Activated CD8-positive, alpha-beta memory T cell treated with anti-CD3 and anti-CD28 coated beads, Interleukin-2, amount 10 ng/mL, durations not matched to agents 7 days and 5 days (primary cell): ENCODE data around the gene CHFR. TPM values are rescaled to one million over a fixed set of nuclear protein-coding genes. Genes with fewer than 3 reads are reported as not detected.
A peak's percentile ranks its signal among the peaks of the same experiment; 100 is the strongest.
"Not testable (repeated sequence)": the region's sequence is repeated elsewhere in the genome, so short reads cannot be mapped to it uniquely, and the experiment has no call there.

Experiments
- ATAC-seq: fragments of 150-1000 bp; cut with Tn5 transposase; one replicate; pipeline ENCODE4 v1.10.0; 2021; ENCODE audit warnings: moderate library complexity
- CTCF ChIA-PET: fragments of 350-600 bp; sonication (Branson Sonifier 250); formaldehyde crosslinking; loops from one replicate; lab custom pipeline; 2021; ENCODE audit warnings: antibody characterized with exemption; lab: Charles Lee
- DNase-seq: peaks from one replicate; pipeline ENCODE4 v3.0.0-alpha.2; 2020
- H3K27ac Mint-ChIP-seq: one replicate; pipeline ENCODE4 v1.8.0; 2021; ENCODE audit warnings: mild to moderate bottlenecking, mixed read lengths
- H3K27me3 Mint-ChIP-seq: one replicate; pipeline ENCODE4 v1.8.0; 2021; ENCODE audit warnings: mixed read lengths
- H3K36me3 Mint-ChIP-seq: one replicate; pipeline ENCODE4 v1.8.0; 2021; ENCODE audit warnings: mild to moderate bottlenecking, mixed read lengths
- H3K4me1 Mint-ChIP-seq: one replicate; pipeline ENCODE4 v1.8.0; 2021; ENCODE audit warnings: mixed read lengths
- H3K4me3 Mint-ChIP-seq: one replicate; pipeline ENCODE4 v1.8.0; 2021; ENCODE audit warnings: mild to moderate bottlenecking, moderate library complexity, mixed read lengths
- H3K9me3 Mint-ChIP-seq: one replicate; pipeline ENCODE4 v1.8.0; 2022; ENCODE audit warnings: low read depth, mixed read lengths
- total RNA-seq, 2 experiments: library from RNA; stranded (reverse); gene quantifications; one replicate each; pipeline ENCODE4 v1.2.3, GENCODE V29; 2021

Gene CHFR, protein sequence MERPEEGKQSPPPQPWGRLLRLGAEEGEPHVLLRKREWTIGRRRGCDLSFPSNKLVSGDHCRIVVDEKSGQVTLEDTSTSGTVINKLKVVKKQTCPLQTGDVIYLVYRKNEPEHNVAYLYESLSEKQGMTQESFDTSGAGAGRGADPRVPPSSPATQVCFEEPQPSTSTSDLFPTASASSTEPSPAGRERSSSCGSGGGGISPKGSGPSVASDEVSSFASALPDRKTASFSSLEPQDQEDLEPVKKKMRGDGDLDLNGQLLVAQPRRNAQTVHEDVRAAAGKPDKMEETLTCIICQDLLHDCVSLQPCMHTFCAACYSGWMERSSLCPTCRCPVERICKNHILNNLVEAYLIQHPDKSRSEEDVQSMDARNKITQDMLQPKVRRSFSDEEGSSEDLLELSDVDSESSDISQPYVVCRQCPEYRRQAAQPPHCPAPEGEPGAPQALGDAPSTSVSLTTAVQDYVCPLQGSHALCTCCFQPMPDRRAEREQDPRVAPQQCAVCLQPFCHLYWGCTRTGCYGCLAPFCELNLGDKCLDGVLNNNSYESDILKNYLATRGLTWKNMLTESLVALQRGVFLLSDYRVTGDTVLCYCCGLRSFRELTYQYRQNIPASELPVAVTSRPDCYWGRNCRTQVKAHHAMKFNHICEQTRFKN
- total RNA-seq, result 10 to 100 TPM; 87.7 to 89.7 TPM

DNA sequence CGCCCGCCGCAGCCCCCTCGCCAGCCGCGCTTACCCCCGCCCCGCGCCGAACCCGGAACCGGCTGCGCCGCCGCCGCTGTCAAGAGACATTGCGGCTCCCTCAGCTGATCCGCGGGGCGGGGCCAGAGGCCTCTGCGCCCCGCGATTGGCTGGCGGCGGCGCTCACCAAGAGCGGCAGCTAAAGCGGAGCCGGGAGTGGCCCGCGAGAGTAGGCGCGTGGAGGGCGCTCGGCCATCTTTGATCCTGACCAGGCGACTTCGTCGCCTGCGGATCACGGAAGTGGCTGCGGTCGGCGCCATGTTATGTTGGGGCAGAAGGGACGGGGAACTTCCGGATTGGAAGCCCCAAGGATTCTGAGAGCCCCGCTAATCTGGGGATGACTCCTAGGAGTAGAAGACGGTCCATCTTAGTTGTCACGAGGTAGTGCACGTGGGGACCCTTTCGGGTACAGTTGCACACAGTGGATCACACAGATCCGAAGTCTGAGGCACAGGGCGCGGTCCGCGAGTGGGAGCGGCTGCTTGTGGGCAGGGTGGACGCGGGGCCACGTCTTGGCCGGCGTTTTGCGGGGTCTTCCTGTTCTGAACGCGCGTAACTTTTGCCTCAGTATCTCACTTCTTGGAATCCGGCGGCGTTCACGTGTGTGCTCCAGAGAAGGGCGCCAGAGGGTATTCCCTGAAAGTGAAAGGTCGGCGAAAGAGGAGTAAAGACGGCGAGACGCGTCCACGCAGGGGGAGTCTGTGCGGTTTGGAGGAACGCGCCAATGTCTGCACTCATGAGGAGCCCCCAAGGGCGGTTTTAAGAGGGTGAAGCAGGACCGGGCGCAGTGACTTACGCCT is at the start of gene CHFR:
TSS of gene CHFR (minus strand) at position 93 of the 839 bp plus-strand sequence. CDS start 277 bp downstream, outside the sequence.
- H3K27me3 Mint-ChIP-seq, result no peaks in the 10 kb centered on the region
- peaks cover 40% of the 10 kb centered on the region for H3K36me3 Mint-ChIP-seq
- peak within 1 kb of the TSS; percentile 100 for H3K27ac Mint-ChIP-seq
- H3K4me1 Mint-ChIP-seq, result peaks cover 19% of the 10 kb centered on the region
- DNase-seq (peak; percentile 98), ATAC-seq (peak; percentile 99)
- H3K9me3 Mint-ChIP-seq, result peaks cover 5% of the 10 kb centered on the region
- H3K4me3 Mint-ChIP-seq, result peak within 1 kb of the TSS; percentile 96
- CTCF ChIA-PET, result interaction anchor here (0.9 kb wide), 1 partner anchor 17 kb away, joined by 5 read pairs; no protein-coding TSS in a partner anchor

DNA sequence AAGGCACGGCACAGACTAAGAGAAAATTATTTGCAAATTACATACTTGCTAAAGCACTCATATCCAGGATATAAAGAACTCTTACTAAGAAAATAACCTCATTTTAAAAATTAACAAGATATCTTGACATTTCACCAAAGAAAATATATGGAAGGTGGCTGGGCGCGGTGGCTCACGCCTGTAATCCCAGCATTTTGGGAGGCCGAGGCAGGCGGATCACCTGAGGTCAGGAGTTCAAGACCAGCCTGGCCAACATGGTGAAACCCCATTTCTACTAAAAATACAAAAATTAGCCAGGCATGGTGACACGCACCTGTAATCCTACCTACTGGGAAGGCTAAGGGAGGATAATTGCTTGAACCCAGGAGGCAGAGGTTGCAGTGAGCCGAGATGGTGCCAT is 49.5 kb upstream of the CHFR start:
- H3K4me1 Mint-ChIP-seq, H3K4me3 Mint-ChIP-seq, H3K27ac Mint-ChIP-seq, ATAC-seq, CTCF ChIA-PET, H3K27me3 Mint-ChIP-seq, DNase-seq: not testable (repeated sequence)
- peaks cover 40% of the 10 kb centered on the region for H3K9me3 Mint-ChIP-seq
- H3K36me3 Mint-ChIP-seq, result peaks cover 42% of the 10 kb centered on the region

DNA sequence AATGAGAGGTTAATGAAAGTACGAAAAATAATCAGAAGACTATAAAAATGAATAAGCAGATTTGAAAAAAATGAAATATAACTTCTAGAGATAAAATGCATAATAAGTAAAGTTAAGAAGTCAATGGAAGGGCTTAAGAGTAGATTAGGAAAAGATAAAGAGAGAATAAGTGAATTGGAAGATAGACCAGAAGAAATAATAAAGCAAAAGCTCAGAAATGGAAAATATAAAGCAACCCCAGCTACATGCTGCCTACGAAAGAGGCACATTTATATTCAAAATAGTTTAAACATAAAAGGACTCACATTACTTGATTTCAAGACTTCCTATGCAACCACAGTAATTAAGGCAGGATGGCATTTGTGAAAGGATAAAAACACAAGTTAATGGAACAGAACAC is 48.8 kb upstream of the CHFR start:
- CTCF ChIA-PET, result no interaction called here
- DNase-seq (no peak), ATAC-seq (no peak)
- Mint-ChIP-seq H3K9me3 (peaks cover 39% of the 10 kb centered on the region), H3K4me1 (no peaks in the 10 kb centered on the region), H3K36me3 (peaks cover 40% of the 10 kb centered on the region), H3K27ac (no peak overlapping the region), H3K4me3 (no peak overlapping the region), H3K27me3 (no peaks in the 10 kb centered on the region)

DNA sequence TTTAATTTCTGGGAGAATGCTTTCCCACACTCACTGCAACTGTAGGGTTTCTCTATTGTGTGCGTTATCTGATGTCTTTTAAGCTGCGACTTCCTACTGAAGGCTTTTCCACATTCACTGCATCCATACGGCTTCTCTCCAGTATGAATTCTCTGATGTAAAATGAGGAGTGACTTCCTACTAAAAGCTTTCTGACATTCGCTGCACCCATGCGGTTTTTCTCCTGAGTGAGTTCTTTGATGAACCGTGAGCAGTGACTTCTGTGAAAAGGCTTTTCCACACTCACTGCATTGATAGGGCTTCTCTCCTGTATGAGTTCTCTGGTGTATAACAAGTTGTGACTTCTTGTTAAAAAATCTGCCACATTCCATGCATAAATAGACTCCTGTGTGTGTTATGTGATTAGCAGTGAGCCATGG is 39.0 kb upstream of the CHFR start:
- H3K27ac Mint-ChIP-seq, result no peak overlapping the region
- H3K36me3 Mint-ChIP-seq, result peaks cover 52% of the 10 kb centered on the region
- no peaks in the 10 kb centered on the region for H3K27me3 Mint-ChIP-seq
- no peaks in the 10 kb centered on the region for H3K4me1 Mint-ChIP-seq
- peaks cover 62% of the 10 kb centered on the region for H3K9me3 Mint-ChIP-seq
- DNase-seq (no peak), ATAC-seq (no peak)
- CTCF ChIA-PET, result no interaction called here
- no peak overlapping the region for H3K4me3 Mint-ChIP-seq

DNA sequence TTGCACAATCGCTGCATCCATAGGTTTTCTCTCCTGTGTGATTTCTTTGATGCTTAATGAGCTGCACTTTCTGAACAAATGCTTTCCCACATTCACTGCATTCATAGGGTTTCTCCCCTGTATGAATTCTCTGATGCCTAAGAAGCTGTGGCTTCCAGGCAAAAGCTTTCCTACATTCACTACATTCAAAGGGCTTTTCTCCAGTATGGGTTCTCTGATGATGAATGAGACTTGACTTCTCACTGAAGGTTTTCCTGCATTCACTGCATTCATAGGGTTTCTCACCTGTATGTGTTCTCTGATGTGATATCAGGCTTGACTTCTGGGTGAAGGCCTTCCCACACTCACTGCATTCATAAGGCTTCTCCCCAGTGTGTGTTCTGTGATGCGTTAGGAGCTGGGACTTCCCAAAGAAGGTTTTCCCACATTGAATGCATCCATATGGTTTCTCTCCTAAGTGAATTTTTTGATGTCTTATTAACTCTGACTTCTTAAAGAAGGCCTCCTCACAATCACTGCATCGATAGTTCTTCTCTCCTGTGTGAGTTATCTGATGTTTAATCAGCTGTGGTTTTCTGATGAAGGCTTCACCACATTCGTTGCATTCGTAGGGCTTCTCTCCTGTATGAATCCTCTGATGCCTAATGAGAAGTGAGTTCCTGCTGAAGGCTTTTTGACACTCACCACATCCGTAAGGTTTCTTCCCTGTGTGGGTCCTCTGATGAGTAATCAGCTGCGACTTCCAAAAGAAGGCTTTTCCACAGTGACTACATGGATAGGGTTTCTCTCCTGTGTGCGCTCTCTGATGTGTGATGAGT is 38.4 kb upstream of the CHFR start:
- H3K27ac Mint-ChIP-seq, result no peak overlapping the region
- CTCF ChIA-PET, result no interaction called here
- ATAC-seq, result no peak
- H3K4me1 Mint-ChIP-seq, result no peaks in the 10 kb centered on the region
- peaks cover 62% of the 10 kb centered on the region for H3K9me3 Mint-ChIP-seq
- no peak overlapping the region for H3K4me3 Mint-ChIP-seq
- no peak for DNase-seq
- H3K36me3 Mint-ChIP-seq, result peaks cover 49% of the 10 kb centered on the region
- H3K27me3 Mint-ChIP-seq, result no peaks in the 10 kb centered on the region

DNA sequence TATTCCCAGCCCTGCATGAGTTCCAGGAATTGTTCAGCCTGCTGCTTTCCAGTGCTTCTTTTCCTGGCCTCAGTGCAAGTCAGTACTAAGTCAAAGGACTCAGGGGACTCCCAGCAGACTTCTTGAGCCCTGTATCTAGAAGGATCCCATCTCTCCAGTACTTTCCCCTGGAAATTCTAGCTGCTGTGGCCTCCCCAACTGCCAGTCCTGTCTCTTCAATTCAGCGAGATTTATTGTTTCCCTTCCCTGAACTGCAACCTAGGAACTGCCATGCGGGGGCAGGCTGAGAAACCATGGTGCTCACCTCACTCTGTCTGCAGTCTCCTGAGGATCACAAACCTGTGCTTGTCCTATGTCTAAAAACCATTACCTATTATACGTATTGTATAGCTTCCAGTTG is 37.0 kb upstream of the CHFR start:
- DNase-seq (no peak), ATAC-seq (no peak)
- peaks cover 41% of the 10 kb centered on the region for H3K36me3 Mint-ChIP-seq
- H3K4me1 Mint-ChIP-seq, result no peaks in the 10 kb centered on the region
- peaks cover 58% of the 10 kb centered on the region for H3K9me3 Mint-ChIP-seq
- no peak overlapping the region for H3K27ac Mint-ChIP-seq
- no peak overlapping the region for H3K4me3 Mint-ChIP-seq
- H3K27me3 Mint-ChIP-seq, result no peaks in the 10 kb centered on the region
- CTCF ChIA-PET, result no interaction called here

DNA sequence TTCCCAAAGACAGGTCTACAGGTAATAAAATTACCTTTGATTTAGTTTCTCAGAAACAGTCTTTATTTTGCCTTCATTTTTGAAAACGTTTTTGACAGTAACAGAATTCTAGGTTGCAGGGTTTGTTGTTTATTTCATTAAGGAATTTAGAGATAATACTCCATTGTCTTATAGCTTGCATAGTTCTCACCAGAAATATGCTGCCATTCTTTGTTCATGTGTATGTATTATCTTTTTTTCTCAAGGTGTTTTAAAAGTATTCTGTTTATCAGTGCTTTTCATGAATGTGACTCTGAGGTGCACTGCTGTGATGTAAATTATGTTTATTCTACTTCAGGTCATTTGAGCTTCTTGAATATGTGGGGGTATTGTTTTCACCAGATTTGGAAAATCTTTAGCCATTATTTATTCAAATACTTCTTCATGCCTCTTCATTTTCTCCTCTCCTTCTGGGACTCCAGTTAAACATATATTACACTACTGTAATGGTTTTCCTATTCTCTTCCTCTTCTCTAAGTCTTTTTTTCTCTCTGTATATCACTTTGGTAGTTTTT is 36.0 kb upstream of the CHFR start:
- peaks cover 58% of the 10 kb centered on the region for H3K9me3 Mint-ChIP-seq
- CTCF ChIA-PET, result no interaction called here
- H3K4me3 Mint-ChIP-seq, result no peak overlapping the region
- H3K27me3 Mint-ChIP-seq, result no peaks in the 10 kb centered on the region
- H3K4me1 Mint-ChIP-seq, result no peaks in the 10 kb centered on the region
- H3K36me3 Mint-ChIP-seq, result peaks cover 38% of the 10 kb centered on the region
- H3K27ac Mint-ChIP-seq, result no peak overlapping the region
- DNase-seq (no peak), ATAC-seq (no peak)

DNA sequence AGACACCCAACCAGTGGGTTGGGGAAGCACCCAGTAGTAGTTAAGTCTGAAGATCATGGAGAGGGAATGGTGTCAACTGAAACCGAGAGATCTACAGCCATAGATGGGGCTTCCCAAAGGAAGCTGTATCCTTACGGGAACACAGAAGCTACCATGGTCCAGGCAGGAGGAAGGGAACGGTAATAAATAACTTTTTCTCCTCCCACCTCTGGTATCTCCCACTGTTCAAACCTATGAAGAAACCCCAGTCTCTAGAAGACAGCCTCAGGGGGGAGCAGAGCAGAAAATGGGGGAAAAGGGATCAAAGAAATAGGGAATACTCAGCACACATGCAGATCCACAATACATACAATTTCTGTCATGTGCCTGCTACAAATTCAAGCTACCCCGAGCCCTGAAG is 35.3 kb upstream of the CHFR start:
- no peak for ATAC-seq
- CTCF ChIA-PET, result no interaction called here
- Mint-ChIP-seq H3K4me3 (no peak overlapping the region), H3K4me1 (no peaks in the 10 kb centered on the region), H3K36me3 (peaks cover 43% of the 10 kb centered on the region), H3K9me3 (peaks cover 61% of the 10 kb centered on the region), H3K27me3 (no peaks in the 10 kb centered on the region), H3K27ac (no peak overlapping the region)
- DNase-seq, result no peak

DNA sequence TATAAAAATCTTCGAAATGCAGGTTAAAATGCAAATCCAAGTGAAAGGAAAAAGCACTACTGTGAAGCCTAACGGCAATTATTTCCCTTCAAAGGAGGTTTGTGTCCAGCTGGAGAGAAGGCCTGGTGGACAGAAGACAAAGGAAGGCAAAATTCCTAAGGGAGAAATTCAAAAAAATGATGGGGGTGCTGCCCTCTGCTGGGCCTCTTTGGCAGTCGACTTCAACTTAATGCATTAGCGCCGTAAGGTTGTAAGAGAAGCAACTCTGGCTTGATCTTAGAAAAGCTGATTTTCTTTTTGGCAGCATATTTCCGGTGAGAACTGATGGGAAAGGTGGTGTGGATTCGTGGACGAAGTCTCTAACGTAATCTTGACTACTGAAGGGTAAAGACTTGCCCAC is 34.3 kb upstream of the CHFR start:
- no peaks in the 10 kb centered on the region for H3K4me1 Mint-ChIP-seq
- CTCF ChIA-PET, result no interaction called here
- no peaks in the 10 kb centered on the region for H3K27me3 Mint-ChIP-seq
- H3K9me3 Mint-ChIP-seq, result peaks cover 57% of the 10 kb centered on the region
- ATAC-seq (no peak), DNase-seq (no peak)
- H3K27ac Mint-ChIP-seq, result no peak overlapping the region
- no peak overlapping the region for H3K4me3 Mint-ChIP-seq
- H3K36me3 Mint-ChIP-seq, result peaks cover 40% of the 10 kb centered on the region

DNA sequence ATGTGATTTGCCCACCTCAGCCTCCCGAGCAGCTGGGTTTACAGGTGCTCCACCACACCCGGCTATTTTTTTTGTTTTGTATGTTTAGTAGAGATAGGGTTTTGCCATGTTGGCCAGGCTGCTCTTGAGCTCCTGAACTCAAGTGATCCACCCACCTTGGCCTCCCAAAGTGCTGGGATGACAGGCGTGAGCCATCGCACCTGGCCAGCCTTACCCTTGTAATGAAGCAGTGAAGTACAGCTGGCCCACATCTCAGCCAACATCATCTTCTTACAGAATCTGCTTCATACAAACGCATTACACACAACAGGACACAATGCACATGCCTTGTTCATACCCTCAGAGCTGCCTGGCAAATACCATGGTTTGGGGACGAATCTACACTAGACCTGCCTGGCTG is 31.3 kb upstream of the CHFR start:
- peaks cover 35% of the 10 kb centered on the region for H3K36me3 Mint-ChIP-seq
- no peak for DNase-seq
- no peaks in the 10 kb centered on the region for H3K27me3 Mint-ChIP-seq
- no peak overlapping the region for H3K4me3 Mint-ChIP-seq
- H3K4me1 Mint-ChIP-seq, result no peaks in the 10 kb centered on the region
- no peak overlapping the region for H3K27ac Mint-ChIP-seq
- H3K9me3 Mint-ChIP-seq, result peaks cover 48% of the 10 kb centered on the region
- CTCF ChIA-PET, result interaction anchor here (0.6 to 1.4 kb wide), 2 partner anchors 14 to 36 kb away, joined by 3 read pairs; no protein-coding TSS in a partner anchor
- no peak for ATAC-seq

DNA sequence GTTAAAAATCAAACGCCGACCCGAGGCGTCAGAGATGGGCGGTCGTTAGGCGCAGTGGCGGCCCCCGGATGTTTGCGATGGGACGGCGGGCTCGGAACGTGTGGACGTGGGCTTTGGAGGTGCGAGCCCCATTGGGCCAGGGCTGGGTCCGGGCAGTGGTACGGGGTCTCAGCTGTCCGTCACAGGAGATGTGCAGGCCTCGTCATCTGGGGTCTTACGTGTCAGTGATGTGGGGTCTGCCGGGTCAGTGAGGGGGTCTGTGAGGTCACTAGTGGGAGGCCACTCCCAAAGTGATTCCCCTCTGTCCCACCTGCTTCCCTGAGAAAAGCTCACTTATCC is 21.6 kb upstream of the CHFR start:
- DNase-seq (no peak), ATAC-seq (no peak)
- peak overlapping the region; percentile 94 for H3K27ac Mint-ChIP-seq
- CTCF ChIA-PET, result interaction anchor here (1.1 kb wide), 1 partner anchor 129 kb away, joined by 6 read pairs; the partner anchor contains the start of gene ZNF84
- H3K36me3 Mint-ChIP-seq, result peaks cover 27% of the 10 kb centered on the region
- peak overlapping the region; percentile 81 for H3K4me3 Mint-ChIP-seq
- peaks cover 15% of the 10 kb centered on the region for H3K27me3 Mint-ChIP-seq
- H3K4me1 Mint-ChIP-seq, result peaks cover 21% of the 10 kb centered on the region
- H3K9me3 Mint-ChIP-seq, result peaks cover 15% of the 10 kb centered on the region

DNA sequence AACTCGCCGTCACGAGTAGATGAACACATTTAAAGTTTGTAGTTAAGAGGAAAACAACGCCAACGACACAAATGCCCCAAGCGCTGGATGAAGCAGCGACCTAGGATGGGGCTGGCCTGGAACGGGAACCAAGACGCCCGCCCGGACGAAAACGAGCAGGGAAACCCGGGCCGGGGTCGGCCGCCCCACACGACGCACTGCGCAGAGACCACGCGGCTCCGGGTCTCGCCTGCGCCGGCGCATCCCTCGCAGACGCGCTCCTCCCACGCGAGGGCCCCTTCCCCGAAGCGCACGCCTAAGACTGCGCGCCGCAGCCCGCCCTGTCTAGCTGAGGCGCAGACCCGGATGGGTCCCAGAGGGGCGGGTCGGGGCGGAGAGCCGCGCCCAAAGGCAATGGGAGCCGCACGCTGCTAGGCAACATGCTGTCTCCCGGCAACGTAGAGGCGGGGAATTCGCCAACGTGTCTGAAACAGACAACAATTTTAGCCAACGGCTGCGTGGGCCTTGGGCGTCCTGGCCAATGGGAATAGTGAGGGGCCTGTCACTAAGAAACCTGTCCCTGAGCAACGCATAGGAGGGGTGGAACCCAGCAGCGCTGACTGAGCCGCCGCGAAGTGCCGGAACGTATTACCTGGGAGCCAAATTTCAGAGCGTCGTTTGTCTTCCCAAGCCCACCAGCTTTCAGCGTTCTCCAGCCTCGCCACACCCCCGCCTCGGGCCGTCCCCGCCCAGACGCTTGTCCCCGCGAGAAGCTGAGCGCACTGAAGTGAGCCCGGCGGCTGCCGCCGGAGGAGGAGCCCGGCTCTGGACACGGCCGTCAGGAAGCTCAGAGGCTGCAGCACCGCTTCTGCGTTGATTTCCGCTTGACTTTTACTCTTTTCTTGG is 21.0 kb upstream of the CHFR start:
- DNase-seq (peak; percentile 99), ATAC-seq (peak; percentile 96)
- Mint-ChIP-seq H3K27me3 (peaks cover 15% of the 10 kb centered on the region), H3K4me3 (peak overlapping the region; percentile 81), H3K4me1 (peaks cover 23% of the 10 kb centered on the region), H3K9me3 (peaks cover 10% of the 10 kb centered on the region), H3K36me3 (peaks cover 21% of the 10 kb centered on the region), H3K27ac (peak overlapping the region; percentile 94)
- CTCF ChIA-PET, result interaction anchor here (1.1 kb wide), 1 partner anchor 130 kb away, joined by 6 read pairs; the partner anchor contains the start of gene ZNF84
